Measurements from ENCODE around the gene PODXL2.
"Not testable (repeated sequence)": the region's sequence is repeated elsewhere in the genome, so short reads cannot be mapped to it uniquely, and the experiment has no call there.

PODXL2 gene

GRCh38 chr3:127628788-127629466, at the start of gene PODXL2:
Gene PODXL2 (plus strand): TSS chr3:127629185. CDS start chr3:127629220, 35 bp downstream.
- DNase-seq, result peak; percentile 77

- DNase-seq, result no peak
These were observed 48.5 kb upstream of the PODXL2 start for GRCh38 chr3:127580327-127581060.

- DNase-seq, result no peak
These were observed 44.3 kb upstream of the PODXL2 start for GRCh38 chr3:127584734-127585133.

- DNase-seq, result no peak
These were observed 43.7 kb upstream of the PODXL2 start for GRCh38 chr3:127585163-127585812.

- no peak for DNase-seq
These were observed 43.1 kb upstream of the PODXL2 start for GRCh38 chr3:127585813-127586413.

- DNase-seq, result no peak
These were observed 41.1 kb upstream of the PODXL2 start for GRCh38 chr3:127587876-127588275.

GRCh38 chr3:127588806-127589577, 40.0 kb upstream of the PODXL2 start:
- no peak for DNase-seq

GRCh38 chr3:127589600-127590281, 39.2 kb upstream of the PODXL2 start:
- DNase-seq, result no peak

- DNase-seq, result no peak
These were observed 38.7 kb upstream of the PODXL2 start for GRCh38 chr3:127590282-127590592.

GRCh38 chr3:127590593-127591465, 38.2 kb upstream of the PODXL2 start, which contains the start of gene TPRA1:
Gene TPRA1 (minus strand): TSS chr3:127590733. CDS start chr3:127580146, 10,587 bp downstream.
- peak; percentile 92 for DNase-seq

- no peak for DNase-seq
These were observed 35.8 kb upstream of the PODXL2 start for GRCh38 chr3:127593178-127593577.

- DNase-seq, result no peak
These were observed 33.7 kb upstream of the PODXL2 start for GRCh38 chr3:127595303-127595702.

- DNase-seq, result no peak
These were observed 31.8 kb upstream of the PODXL2 start for GRCh38 chr3:127597020-127597771.

GRCh38 chr3:127598841-127599570, 30.0 kb upstream of the PODXL2 start:
- no peak for DNase-seq

- no peak for DNase-seq
These were observed 28.1 kb upstream of the PODXL2 start for GRCh38 chr3:127600749-127601456.

- DNase-seq, result no peak
These were observed 24.9 kb upstream of the PODXL2 start for GRCh38 chr3:127604035-127604434.

GRCh38 chr3:127604546-127605165, 24.3 kb upstream of the PODXL2 start:
- DNase-seq, result no peak

GRCh38 chr3:127605547-127605946, 23.4 kb upstream of the PODXL2 start:
- DNase-seq, result not testable (repeated sequence)
